Chondrocyte (in vitro differentiated cells): ENCODE measurements around the gene LRRC4C. TPM values are rescaled to one million over a fixed set of nuclear protein-coding genes. Genes with fewer than 3 reads are reported as not detected.

Experiments
- DNase-seq: peaks from one replicate; pipeline ENCODE4 v3.0.0; 2021; ENCODE audit warnings: mixed read lengths, low spot score
- H3K27ac Mint-ChIP-seq: one replicate; pipeline ENCODE4 v1.8.0; 2021; ENCODE audit warnings: mild to moderate bottlenecking, moderate library complexity, mixed read lengths; ENCODE audit not compliant: unreplicated experiment
- H3K27me3 Mint-ChIP-seq: 2 replicates; pipeline ENCODE4 v1.8.0; 2021; ENCODE audit warnings: low read depth, mixed read lengths
- H3K36me3 Mint-ChIP-seq: 2 replicates; pipeline ENCODE4 v1.8.0; 2021; ENCODE audit warnings: low read depth, mixed read lengths
- H3K4me1 Mint-ChIP-seq: 2 replicates; pipeline ENCODE4 v1.8.0; 2021; ENCODE audit warnings: low read depth, mild to moderate bottlenecking, mixed read lengths
- H3K4me3 Mint-ChIP-seq: one replicate; pipeline ENCODE4 v1.8.0; 2021; ENCODE audit warnings: mild to moderate bottlenecking, moderate library complexity, mixed read lengths; ENCODE audit not compliant: unreplicated experiment
- H3K9me3 Mint-ChIP-seq: 2 replicates; pipeline ENCODE4 v1.8.0; 2021; ENCODE audit warnings: low read depth, mixed read lengths
- total RNA-seq: library from RNA; stranded (reverse); gene quantifications from 3 replicates; pipeline ENCODE4 v1.2.1, GENCODE V29; 2021
- TF ChIP-seq, protein P1 (sequence below): fragments of 200-600 bp; sonication (generic); IDR thresholded peaks from 2 replicates; pipeline ENCODE4 v1.5.0; 2021; ENCODE audit warnings: antibody characterized with exemption, mild to moderate bottlenecking, moderate library complexity

LRRC4C gene
- total RNA-seq, 1 donor from 2014 or later, result 0.72 TPM

GRCh38 chr11:41320653-41321052 lies 138.8 kb downstream of the LRRC4C start:
- TF ChIP-seq, protein P1, sequence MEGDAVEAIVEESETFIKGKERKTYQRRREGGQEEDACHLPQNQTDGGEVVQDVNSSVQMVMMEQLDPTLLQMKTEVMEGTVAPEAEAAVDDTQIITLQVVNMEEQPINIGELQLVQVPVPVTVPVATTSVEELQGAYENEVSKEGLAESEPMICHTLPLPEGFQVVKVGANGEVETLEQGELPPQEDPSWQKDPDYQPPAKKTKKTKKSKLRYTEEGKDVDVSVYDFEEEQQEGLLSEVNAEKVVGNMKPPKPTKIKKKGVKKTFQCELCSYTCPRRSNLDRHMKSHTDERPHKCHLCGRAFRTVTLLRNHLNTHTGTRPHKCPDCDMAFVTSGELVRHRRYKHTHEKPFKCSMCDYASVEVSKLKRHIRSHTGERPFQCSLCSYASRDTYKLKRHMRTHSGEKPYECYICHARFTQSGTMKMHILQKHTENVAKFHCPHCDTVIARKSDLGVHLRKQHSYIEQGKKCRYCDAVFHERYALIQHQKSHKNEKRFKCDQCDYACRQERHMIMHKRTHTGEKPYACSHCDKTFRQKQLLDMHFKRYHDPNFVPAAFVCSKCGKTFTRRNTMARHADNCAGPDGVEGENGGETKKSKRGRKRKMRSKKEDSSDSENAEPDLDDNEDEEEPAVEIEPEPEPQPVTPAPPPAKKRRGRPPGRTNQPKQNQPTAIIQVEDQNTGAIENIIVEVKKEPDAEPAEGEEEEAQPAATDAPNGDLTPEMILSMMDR, result no peak
- no peak overlapping the region for H3K27ac Mint-ChIP-seq
- H3K27me3 Mint-ChIP-seq, result no peaks in the 10 kb centered on the region
- no peak overlapping the region for H3K4me3 Mint-ChIP-seq
- no peak for DNase-seq
- H3K4me1 Mint-ChIP-seq, result no peaks in the 10 kb centered on the region
- H3K9me3 Mint-ChIP-seq, result no peaks in the 10 kb centered on the region
- H3K36me3 Mint-ChIP-seq, result no peaks in the 10 kb centered on the region

GRCh38 chr11:41320238-41320637 lies 139.2 kb downstream of the LRRC4C start:
- Mint-ChIP-seq H3K4me3 (no peak overlapping the region), H3K36me3 (no peaks in the 10 kb centered on the region), H3K4me1 (no peaks in the 10 kb centered on the region), H3K9me3 (no peaks in the 10 kb centered on the region), H3K27me3 (no peaks in the 10 kb centered on the region), H3K27ac (no peak overlapping the region)
- TF ChIP-seq, protein P1, result no peak
- no peak for DNase-seq

DNA sequence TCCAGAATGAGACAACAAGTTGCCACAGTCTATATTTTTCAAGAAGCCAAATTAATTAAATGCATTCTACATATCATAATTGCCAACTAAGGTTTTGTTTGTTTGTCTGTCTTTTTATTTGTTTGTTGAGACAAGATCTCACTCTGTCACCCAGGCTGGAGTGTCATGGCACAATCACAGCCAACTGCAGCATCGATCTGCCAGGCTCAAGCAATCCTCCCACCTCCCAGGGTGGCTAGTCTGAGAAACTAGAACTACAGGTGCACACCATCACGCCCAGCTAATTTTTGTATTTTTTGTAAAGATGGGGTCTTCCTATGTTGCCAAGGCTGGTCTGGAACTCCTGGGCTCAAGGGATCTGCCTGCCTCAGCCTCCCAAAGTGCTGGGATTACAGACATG lies 140.0 kb downstream of the LRRC4C start:
- no peaks in the 10 kb centered on the region for H3K36me3 Mint-ChIP-seq
- no peak for DNase-seq
- no peaks in the 10 kb centered on the region for H3K4me1 Mint-ChIP-seq
- no peaks in the 10 kb centered on the region for H3K27me3 Mint-ChIP-seq
- H3K27ac Mint-ChIP-seq, result no peak overlapping the region
- H3K9me3 Mint-ChIP-seq, result no peaks in the 10 kb centered on the region
- H3K4me3 Mint-ChIP-seq, result no peak overlapping the region
- TF ChIP-seq, protein P1, result no peak

DNA sequence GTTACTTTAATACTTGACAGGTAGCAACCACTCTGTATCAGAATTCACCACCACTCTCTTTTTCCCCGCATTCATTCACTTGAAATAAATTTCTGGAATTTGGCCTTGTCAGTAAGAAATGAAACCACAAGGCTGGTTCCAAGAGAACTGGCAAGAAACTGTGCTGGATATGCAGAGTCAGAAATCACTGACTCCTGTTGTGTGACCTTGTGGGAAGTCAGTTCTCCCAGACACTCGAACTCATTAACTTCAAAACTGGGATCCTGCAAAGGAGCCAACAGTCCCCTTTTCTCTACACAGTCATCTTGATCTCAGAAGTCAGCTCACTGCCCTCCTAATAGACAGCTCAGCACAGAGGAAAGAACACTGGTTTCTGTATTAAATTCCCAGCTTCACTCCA lies 142.7 kb downstream of the LRRC4C start:
- Mint-ChIP-seq H3K4me1 (no peaks in the 10 kb centered on the region), H3K27ac (no peak overlapping the region), H3K9me3 (no peaks in the 10 kb centered on the region), H3K36me3 (no peaks in the 10 kb centered on the region), H3K4me3 (no peak overlapping the region), H3K27me3 (no peaks in the 10 kb centered on the region)
- no peak for DNase-seq
- TF ChIP-seq, protein P1, result no peak

DNA sequence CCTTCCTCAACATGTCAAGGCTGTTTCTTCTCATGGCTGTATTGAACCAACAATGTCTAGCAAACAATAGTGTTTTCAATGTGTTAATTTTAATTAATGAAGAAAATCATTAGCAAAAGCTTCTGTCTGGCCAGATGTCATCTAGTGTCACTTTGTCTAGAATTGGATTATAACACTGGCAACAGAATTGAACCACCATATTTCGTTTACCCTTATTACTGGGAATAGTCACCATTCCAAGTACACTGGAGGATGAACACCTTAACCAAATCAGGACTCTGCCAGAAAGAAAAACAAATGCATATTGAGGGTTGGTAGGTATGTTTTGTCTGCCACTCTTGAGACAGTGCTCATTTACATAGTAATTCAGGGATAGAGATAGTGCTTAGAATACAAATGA lies 146.2 kb downstream of the LRRC4C start:
- H3K4me1 Mint-ChIP-seq, result no peaks in the 10 kb centered on the region
- no peaks in the 10 kb centered on the region for H3K27me3 Mint-ChIP-seq
- TF ChIP-seq, protein P1, result no peak
- H3K27ac Mint-ChIP-seq, result no peak overlapping the region
- DNase-seq, result no peak
- no peaks in the 10 kb centered on the region for H3K9me3 Mint-ChIP-seq
- no peaks in the 10 kb centered on the region for H3K36me3 Mint-ChIP-seq
- H3K4me3 Mint-ChIP-seq, result no peak overlapping the region
